Measurements from ENCODE around the gene ADAMTS12.
"Not testable (repeated sequence)": the region's sequence is repeated elsewhere in the genome, so short reads cannot be mapped to it uniquely, and the experiment has no call there.

Gene ADAMTS12

DNA sequence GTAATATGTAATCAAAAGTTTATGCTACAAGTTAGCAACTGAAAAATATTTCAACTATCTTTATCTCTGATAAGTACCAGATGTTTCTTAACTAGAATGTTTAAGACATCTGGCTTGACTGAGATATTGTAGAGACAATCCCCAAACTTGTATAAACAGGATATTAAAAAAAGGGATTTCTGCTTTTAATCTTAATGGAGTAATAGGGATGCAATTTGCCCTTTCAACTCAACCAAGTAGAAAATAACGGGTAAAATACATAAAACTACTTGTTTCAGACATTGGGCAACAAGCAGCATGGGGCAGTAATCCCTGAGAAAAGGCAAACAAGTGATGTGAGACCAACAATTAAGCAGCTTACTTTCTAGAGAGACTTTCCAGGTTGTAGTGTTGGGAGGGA is 9.4 kb upstream of the ADAMTS12 start:
- peak; percentile 74 for DNase-seq (ENCODE audit: low read depth)

DNA sequence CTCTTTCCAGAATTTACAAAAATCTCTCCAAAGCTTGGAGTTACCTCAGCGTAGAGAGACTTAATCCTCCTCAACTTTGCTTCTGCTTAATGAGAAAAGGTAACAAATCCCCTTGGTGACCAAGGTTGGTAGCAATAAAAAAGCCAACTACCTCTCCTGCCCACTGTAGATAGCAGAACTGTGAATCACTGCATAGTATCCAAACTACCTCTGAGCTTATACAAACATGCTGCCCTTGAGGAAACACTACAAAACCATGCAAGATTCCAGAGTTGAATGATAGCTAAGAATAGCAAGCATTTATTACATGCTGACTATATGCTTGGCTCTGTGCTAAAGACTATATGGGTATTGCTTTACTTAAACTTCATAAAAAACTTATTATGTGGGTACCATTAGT is 2.8 kb upstream of the ADAMTS12 start:
- DNase-seq (ENCODE audit: low read depth): no peak

GRCh38 chr5:33892620-33893137 is 889 bp upstream of the ADAMTS12 start:
- peak; percentile 94 for DNase-seq (ENCODE audit: low read depth)

DNA sequence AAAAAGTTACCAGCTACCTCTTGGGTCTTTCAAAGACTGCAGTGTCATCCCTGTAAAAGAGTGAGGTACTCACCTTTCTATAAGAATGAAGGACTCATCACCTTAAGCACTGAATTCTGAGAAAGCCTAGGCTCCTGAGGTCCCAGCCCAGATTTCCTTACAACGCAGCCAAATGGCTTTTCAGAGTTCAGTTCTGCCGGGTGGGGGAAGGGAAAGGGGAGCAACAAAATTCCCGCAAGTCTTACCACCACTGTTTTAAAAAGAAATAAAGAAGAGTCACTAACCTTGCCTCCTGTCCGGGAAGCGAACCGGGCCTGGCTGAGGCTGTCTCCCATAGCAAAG is 373 bp downstream of the ADAMTS12 start:
- no peak for DNase-seq (ENCODE audit: low read depth)

GRCh38 chr5:33890131-33891032 is 1.4 kb downstream of the ADAMTS12 start:
- peak; percentile 7 for DNase-seq (ENCODE audit: low read depth)

DNA sequence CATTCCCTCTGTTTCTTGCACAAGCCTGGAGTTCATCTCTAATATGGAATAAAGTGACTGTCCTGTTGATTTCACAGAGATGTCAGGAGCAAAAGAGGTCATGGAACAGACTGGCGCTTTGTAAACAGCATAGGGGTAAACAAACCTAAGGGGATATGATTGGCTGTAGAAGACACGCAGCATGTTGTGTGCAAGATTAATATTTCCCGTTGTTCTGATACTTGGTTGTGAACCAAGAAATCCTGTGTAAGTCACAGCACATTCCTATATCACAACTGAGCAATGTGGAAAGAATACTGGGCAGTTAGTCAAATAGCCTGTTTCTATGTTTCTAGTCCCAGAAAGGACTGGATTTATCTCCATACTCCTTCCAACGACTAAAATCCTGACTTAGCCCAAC is 3.2 kb downstream of the ADAMTS12 start:
- DNase-seq (ENCODE audit: low read depth): peak; percentile 69

DNA sequence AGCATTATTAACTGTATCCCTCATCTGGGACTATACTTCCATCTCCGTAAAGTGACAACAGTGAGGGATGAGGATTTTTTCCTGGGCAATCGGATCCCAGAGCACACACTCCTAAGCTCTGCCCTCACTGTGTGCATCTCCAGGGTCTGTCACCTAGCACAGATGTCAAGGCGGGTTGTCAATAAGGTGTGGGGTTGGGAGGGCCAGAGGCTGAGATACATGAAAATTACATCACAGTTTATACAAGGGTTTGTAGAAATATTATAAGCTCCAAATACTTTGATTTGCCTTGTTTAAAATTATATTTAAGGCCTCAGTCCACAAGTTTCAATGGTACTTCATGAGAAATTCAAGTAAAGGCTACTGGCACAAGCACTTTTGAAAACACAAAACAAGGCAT is 4.5 kb downstream of the ADAMTS12 start:
- DNase-seq (ENCODE audit: low read depth): no peak

DNA sequence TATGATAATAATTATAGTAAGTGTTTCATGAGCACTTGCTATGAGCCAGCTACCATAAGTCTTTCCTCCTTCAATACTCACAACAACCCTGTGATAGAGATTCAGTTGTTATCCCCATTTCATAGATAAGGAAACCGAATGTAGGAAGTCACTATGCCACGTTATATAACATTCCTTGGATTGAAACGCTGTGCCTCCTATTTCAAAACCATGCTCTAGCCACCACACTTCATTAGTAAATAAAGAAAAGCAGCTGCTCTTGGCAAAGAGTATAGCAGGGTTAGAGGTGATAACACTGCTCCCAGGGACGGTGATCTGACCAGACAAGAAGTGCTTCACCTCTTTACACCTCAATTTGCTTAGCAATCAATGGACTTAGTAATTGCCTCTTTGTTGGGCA is 5.5 kb downstream of the ADAMTS12 start:
- DNase-seq (ENCODE audit: low read depth): no peak

DNA sequence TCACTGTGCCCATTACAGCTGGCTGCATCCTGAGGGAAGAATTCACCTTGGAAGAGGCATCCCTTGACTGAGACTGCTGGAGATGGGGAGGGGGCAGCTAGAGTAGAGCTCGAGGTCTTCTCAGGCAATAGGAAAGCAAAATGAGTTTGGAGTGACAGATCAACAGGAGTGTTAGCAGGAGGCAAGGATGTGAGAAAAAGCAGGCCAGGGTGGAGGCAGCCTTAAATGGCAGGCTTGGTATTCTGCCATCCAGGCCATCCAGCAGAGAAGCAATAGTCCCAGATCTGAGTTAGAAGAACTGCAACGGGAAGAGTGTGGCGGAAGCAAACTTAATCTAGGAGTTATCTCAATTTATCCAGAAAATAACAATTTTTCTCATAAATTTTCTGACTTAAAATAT is 6.1 kb downstream of the ADAMTS12 start:
- DNase-seq (ENCODE audit: low read depth): no peak

DNA sequence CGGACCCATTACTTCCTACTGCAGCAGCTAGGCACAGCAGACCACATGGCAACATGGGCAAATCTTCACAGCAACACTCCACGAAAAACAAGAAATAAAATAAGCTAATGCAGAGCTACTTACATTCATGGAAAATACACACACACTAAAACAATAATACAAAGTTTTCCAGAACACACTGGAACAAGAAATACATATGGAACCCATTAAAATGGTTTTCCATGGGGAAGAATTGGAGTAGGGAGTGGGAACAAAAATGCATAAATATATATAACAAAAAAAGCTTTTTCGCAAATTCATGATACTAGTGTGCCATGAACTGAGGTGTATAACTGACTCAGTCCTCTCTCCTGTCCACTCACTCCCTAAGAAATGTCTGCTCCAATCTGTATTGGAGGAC is 8.3 kb downstream of the ADAMTS12 start:
- DNase-seq (ENCODE audit: low read depth): no peak

- DNase-seq (ENCODE audit: low read depth): no peak
Measured at GRCh38 chr5:33880319-33880718, 11.5 kb downstream of the ADAMTS12 start.

GRCh38 chr5:33877449-33877848 is 14.3 kb downstream of the ADAMTS12 start:
- DNase-seq (ENCODE audit: low read depth): no peak

- DNase-seq (ENCODE audit: low read depth): no peak
Measured at GRCh38 chr5:33867241-33867640, 24.5 kb downstream of the ADAMTS12 start.

DNA sequence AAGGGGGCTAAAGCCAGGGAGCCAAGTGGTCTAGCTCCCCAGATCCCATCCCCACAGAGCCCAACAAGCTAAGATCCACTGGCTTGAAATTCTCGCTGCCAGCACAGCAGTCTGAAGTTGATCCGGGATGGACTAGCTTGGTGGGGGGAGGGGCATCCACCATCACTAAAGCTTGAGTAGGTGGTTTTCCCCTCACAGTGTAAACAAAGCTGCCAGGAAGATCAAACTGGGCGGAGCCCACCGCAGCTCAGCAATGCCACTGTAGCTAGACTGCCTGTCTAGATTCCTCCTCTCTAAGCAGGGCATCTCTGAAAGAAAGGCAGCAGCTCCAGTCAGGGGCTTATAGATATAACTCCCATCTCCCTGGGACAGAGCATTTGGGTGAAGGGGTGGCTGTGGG is 32.6 kb downstream of the ADAMTS12 start:
- DNase-seq (ENCODE audit: low read depth): not testable (repeated sequence)

GRCh38 chr5:33857037-33857436 is 34.8 kb downstream of the ADAMTS12 start:
- no peak for DNase-seq (ENCODE audit: low read depth)

DNA sequence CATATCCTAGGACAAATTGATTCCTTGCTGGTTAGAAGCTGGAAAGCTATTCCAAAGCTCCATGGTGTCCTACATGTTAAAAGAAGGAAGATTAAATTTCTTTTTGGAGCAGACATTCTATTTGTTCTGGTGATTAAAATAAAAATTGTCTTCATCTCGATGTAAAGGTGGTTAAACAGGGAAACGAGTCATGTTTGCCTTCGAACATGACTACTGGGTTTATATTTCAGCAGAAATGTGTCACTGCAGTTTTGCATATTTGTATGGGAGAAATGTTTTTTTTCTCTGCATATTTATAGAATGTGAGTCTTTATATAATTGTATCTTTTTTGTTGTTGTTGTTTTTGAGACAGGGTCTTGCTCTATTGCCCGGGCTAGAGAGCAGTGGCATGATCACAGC is 36.4 kb downstream of the ADAMTS12 start:
- no peak for DNase-seq (ENCODE audit: low read depth)

DNA sequence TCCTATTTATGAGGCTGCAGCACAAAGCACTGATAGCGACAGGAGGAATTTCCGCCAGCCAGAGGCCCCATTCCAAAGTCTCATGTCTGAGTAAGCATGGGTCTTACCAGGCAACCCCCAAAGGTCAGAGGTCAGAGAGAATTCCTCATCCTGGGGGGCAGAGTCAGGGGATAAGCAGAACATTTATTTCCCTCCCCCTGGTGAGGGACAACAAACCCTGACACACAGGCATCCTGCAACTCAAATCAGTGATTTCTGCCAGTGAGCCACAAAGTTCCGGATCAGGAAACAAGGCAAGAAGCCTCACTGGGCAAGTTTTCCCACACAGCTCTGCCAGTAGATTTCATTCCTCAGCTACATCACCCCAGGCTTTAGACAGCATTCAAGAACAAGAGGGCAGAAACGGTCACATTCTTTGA is 37.0 kb downstream of the ADAMTS12 start:
- peak; percentile 58 for DNase-seq (ENCODE audit: low read depth)

DNA sequence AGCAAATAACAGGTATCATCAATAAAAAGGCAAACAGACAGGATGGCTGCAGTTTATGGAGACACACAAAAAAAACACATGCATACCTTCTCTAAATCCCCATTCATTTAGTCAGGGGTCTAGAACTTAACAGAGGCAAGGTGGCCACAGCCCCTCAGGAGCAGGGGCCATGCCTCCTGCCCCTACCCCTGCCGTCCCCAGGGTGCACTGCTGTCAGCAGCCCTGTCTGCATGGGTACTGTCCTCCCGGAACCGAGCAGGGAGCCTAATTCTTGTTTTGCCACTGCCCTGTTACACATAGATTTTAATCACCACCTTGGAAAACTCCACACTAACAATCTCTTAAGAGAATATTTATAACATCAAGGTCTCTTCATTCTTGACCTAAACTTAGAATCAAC is 39.0 kb downstream of the ADAMTS12 start:
- no peak for DNase-seq (ENCODE audit: low read depth)

DNA sequence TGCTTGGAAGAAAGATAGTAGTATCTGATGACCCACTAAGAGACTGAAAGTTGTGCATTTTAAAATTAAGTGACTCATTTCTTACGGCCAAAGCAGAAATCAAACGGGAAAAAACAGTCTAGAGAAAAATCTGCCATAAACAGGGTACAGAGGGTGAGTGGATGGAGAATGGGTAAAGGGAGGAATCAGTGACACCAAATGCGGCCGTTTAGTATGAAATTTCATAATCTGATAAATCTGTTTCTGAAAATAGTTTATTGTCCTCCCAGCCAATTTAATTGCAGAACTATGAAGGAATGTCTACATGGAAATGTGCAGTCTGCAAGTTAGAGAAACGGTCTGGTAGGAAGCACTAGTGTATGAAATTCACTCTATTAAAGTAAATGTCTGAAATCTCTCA is 39.5 kb downstream of the ADAMTS12 start:
- peak; percentile 46 for DNase-seq (ENCODE audit: low read depth)

GRCh38 chr5:33850100-33850594 is 41.6 kb downstream of the ADAMTS12 start:
- peak; percentile 60 for DNase-seq (ENCODE audit: low read depth)

DNA sequence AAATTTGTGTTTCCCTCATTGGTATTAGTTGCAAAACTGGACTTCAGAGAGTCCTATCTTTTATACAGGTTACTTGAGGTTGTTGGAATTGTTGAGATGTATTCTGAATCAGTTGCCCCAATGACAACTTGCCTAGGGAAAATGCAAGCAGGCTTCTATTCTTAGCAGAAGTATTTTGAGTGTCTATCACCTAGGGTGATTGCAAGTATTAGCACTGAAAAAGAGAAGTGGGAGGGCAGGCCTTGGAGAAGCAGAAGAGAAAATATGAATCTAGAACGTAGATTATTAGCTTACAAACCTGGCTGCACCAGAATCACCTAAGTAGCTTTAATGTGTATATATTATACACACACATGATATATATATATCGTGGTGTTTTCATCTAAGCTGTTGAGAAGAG is 43.2 kb downstream of the ADAMTS12 start:
- DNase-seq (ENCODE audit: low read depth): no peak

DNA sequence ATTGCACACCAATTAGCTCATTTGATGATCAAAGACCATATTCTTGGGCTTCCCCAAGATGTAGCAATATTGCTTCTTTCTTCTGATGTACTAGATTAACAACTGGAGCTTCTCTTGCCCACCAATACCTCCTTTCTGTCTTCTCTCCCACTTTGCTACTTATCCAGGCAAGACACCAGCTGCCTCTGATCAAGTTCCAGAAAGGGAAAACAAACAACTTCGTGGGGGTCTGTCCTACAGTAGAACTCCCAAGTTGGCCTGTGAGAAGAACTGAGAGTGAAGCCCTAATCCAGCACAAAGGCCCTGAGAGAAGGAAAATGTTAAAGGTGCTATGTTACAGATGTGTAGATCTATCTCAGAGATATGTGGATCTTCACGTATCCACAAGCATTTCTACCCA is 44.9 kb downstream of the ADAMTS12 start:
- DNase-seq (ENCODE audit: low read depth): no peak

DNA sequence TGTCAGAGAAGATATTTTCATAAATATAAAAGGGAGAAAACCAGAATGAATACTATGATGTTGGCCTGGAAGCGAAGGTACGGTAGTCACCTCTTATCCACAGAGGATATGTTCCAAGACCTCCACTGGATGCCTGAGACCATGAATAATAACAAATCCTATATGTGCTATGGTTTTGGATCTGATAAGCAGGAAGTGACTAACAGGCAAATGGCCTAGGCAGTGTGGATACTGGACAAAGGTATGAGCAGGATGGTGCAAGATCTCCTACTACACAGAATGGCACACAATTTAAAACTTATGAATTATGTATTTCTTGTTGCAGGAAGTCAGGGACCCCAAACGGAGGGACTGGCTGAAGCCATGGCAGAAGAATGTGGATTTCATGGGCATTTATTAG is 48.2 kb downstream of the ADAMTS12 start:
- no peak for DNase-seq (ENCODE audit: low read depth)

- no peak for DNase-seq (ENCODE audit: low read depth)
Measured at GRCh38 chr5:33842456-33842855, 49.3 kb downstream of the ADAMTS12 start.

Measured in fibroblast of gingiva (primary cell).